NCI-H526 (cell line): ENCODE measurements around the gene MAN2B1.
"Not testable (repeated sequence)": the region's sequence is repeated elsewhere in the genome, so short reads cannot be mapped to it uniquely, and the experiment has no call there.

Source experiments
- DNase-seq, 2 experiments: peaks; one replicate each; lab custom pipeline; 2025; lab: John Stamatoyannopoulos, UW

Gene MAN2B1

GRCh38 chr19:12689012-12689411 is 22.5 kb upstream of the MAN2B1 start:
- no peak for DNase-seq

GRCh38 chr19:12687496-12688196 is 21.1 kb upstream of the MAN2B1 start, which contains the start of gene GNG14:
TSS of gene GNG14 (plus strand) at chr19:12687998. CDS start at chr19:12688049, 51 bp downstream.
- no peak for DNase-seq

- no peak for DNase-seq
Measured at GRCh38 chr19:12685831-12686230, 19.3 kb upstream of the MAN2B1 start.

GRCh38 chr19:12681074-12681987 is 14.8 kb upstream of the MAN2B1 start, which contains the start of gene DHPS:
TSS of gene DHPS (minus strand) at chr19:12681880. CDS start at chr19:12681766, 114 bp downstream.
- DNase-seq, result peak; percentile 94

GRCh38 chr19:12680034-12680433 is 13.5 kb upstream of the MAN2B1 start:
- DNase-seq, result no peak

GRCh38 chr19:12678039-12678438 is 11.5 kb upstream of the MAN2B1 start:
- not testable (repeated sequence) for DNase-seq

- DNase-seq, result no peak
Measured at GRCh38 chr19:12676928-12677327, 10.4 kb upstream of the MAN2B1 start.

- DNase-seq, result peak; percentile 28 to 76
Measured at GRCh38 chr19:12676384-12676792, 9.8 kb upstream of the MAN2B1 start.

- DNase-seq, result no peak
Measured at GRCh38 chr19:12675940-12676339, 9.4 kb upstream of the MAN2B1 start.

- no peak for DNase-seq
Measured at GRCh38 chr19:12675399-12675798, 8.9 kb upstream of the MAN2B1 start.

GRCh38 chr19:12672744-12673143 is 6.2 kb upstream of the MAN2B1 start:
- DNase-seq, result peak in 1 of 2 experiments; percentile 7

GRCh38 chr19:12670159-12670928 is 3.8 kb upstream of the MAN2B1 start:
- no peak for DNase-seq

GRCh38 chr19:12669270-12670158 is 3.0 kb upstream of the MAN2B1 start:
- DNase-seq, result peak; percentile 19 to 74

- DNase-seq, result no peak
Measured at GRCh38 chr19:12668932-12669269, 2.4 kb upstream of the MAN2B1 start.

GRCh38 chr19:12668346-12668745 is 1.8 kb upstream of the MAN2B1 start:
- no peak for DNase-seq

GRCh38 chr19:12667731-12668302 is 1.3 kb upstream of the MAN2B1 start:
- DNase-seq, result no peak

- no peak for DNase-seq
Measured at GRCh38 chr19:12665671-12666264, 774 bp downstream of the MAN2B1 start.

GRCh38 chr19:12665281-12665573 is 1.3 kb downstream of the MAN2B1 start:
- DNase-seq, result no peak

- DNase-seq, result peak in 1 of 2 experiments; percentile 10
Measured at GRCh38 chr19:12664406-12665280, 1.9 kb downstream of the MAN2B1 start.

- no peak for DNase-seq
Measured at GRCh38 chr19:12660980-12661379, 5.6 kb downstream of the MAN2B1 start.
